ENCODE data around the gene REXO4. TPM values are rescaled to one million over a fixed set of nuclear protein-coding genes. Genes with fewer than 3 reads are reported as not detected.
A peak's percentile ranks its signal among the peaks of the same experiment; 100 is the strongest.

Gene REXO4
- total and polyA plus RNA-seq, 2 of the 13 experiments (the other 11 are each of a cell fraction or from before 2014, with no cell fraction given): 18.5 to 30.4 TPM

DNA sequence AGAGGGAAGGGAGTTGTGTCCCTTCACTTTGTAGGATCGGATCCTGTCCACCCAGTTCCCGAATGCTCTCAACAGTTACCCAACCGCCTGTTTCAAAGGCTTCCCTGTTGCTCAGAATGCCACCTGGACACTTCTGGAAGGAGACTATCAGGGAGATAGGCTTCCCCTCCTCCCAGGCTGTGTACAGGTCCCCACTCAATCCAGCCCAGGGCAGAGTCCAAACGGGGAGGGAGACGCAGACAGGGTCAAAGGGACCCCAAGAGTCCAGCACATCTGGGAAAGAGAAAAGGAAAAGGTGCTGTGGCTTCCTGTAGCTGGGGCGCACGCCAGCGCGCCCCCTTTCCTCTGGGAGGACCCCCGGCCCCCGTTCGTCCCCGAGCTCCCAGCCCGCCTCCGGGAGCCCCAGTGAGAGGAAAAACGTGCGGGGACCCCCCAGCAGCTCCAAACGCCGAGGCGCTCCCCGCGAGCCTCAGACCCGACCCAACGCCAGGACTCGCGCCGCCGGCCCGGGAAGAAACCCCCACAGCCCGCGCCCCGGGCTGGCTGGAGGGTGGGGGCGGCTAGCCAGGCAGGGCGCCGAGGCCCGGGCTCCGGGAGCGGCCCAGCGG is 42.6 kb downstream of the REXO4 start (continued):
- no peak for TF ChIP-seq ZNF549 (CRISPR knock-in tag; IDR thresholded peaks at IDR 0.05)
- no peak for TF ChIP-seq ZNF570 (CRISPR knock-in tag; IDR thresholded peaks at IDR 0.05; ENCODE audit: borderline replicate concordance)
- TF ChIP-seq MED8 (CRISPR knock-in tag; IDR thresholded peaks at IDR 0.05; ENCODE audit: insufficient replicate concordance): no peak
- TF ChIP-seq, protein P1, sequence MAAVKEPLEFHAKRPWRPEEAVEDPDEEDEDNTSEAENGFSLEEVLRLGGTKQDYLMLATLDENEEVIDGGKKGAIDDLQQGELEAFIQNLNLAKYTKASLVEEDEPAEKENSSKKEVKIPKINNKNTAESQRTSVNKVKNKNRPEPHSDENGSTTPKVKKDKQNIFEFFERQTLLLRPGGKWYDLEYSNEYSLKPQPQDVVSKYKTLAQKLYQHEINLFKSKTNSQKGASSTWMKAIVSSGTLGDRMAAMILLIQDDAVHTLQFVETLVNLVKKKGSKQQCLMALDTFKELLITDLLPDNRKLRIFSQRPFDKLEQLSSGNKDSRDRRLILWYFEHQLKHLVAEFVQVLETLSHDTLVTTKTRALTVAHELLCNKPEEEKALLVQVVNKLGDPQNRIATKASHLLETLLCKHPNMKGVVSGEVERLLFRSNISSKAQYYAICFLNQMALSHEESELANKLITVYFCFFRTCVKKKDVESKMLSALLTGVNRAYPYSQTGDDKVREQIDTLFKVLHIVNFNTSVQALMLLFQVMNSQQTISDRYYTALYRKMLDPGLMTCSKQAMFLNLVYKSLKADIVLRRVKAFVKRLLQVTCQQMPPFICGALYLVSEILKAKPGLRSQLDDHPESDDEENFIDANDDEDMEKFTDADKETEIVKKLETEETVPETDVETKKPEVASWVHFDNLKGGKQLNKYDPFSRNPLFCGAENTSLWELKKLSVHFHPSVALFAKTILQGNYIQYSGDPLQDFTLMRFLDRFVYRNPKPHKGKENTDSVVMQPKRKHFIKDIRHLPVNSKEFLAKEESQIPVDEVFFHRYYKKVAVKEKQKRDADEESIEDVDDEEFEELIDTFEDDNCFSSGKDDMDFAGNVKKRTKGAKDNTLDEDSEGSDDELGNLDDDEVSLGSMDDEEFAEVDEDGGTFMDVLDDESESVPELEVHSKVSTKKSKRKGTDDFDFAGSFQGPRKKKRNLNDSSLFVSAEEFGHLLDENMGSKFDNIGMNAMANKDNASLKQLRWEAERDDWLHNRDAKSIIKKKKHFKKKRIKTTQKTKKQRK (IDR thresholded peaks at IDR 0.05; ENCODE audit: low read length): no peak
- 0 out of 2 replicates have a peak, but pooled peaks have one; percentile 46 for TF ChIP-seq ZNF44 (CRISPR knock-in tag; IDR thresholded peaks at IDR 0.05)
- no peak for TF ChIP-seq KAT7 (CRISPR knock-in tag; IDR thresholded peaks at IDR 0.05; ENCODE audit: borderline replicate concordance)
- TF ChIP-seq, protein P2, sequence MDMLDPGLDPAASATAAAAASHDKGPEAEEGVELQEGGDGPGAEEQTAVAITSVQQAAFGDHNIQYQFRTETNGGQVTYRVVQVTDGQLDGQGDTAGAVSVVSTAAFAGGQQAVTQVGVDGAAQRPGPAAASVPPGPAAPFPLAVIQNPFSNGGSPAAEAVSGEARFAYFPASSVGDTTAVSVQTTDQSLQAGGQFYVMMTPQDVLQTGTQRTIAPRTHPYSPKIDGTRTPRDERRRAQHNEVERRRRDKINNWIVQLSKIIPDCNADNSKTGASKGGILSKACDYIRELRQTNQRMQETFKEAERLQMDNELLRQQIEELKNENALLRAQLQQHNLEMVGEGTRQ (IDR thresholded peaks at IDR 0.05; ENCODE audit: low read depth, low read length): no peak
- TF ChIP-seq, protein P2 (CRISPR knock-in tag; IDR thresholded peaks at IDR 0.05; ENCODE audit: borderline replicate concordance): no peak
- 0 out of 2 replicates have a peak, but pooled peaks have one; percentile 14 for TF ChIP-seq RARA (CRISPR knock-in tag; IDR thresholded peaks at IDR 0.05)
- TF ChIP-seq IKZF4 (CRISPR knock-in tag; IDR thresholded peaks at IDR 0.05; ENCODE audit: borderline replicate concordance, low read depth, not compliant biosample characterization): no peak
- TF ChIP-seq HDAC1 (CRISPR knock-in tag; IDR thresholded peaks at IDR 0.05): peak; percentile 50; the same call in 1 of the 2 replicates
- TF ChIP-seq, protein P3, sequence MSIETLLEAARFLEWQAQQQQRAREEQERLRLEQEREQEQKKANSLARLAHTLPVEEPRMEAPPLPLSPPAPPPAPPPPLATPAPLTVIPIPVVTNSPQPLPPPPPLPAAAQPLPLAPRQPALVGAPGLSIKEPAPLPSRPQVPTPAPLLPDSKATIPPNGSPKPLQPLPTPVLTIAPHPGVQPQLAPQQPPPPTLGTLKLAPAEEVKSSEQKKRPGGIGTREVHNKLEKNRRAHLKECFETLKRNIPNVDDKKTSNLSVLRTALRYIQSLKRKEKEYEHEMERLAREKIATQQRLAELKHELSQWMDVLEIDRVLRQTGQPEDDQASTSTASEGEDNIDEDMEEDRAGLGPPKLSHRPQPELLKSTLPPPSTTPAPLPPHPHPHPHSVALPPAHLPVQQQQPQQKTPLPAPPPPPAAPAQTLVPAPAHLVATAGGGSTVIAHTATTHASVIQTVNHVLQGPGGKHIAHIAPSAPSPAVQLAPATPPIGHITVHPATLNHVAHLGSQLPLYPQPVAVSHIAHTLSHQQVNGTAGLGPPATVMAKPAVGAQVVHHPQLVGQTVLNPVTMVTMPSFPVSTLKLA (IDR thresholded peaks at IDR 0.05): no peak
- TF ChIP-seq, protein P4, sequence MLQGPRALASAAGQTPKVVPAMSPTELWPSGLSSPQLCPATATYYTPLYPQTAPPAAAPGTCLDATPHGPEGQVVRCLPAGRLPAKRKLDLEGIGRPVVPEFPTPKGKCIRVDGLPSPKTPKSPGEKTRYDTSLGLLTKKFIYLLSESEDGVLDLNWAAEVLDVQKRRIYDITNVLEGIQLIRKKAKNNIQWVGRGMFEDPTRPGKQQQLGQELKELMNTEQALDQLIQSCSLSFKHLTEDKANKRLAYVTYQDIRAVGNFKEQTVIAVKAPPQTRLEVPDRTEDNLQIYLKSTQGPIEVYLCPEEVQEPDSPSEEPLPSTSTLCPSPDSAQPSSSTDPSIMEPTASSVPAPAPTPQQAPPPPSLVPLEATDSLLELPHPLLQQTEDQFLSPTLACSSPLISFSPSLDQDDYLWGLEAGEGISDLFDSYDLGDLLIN (CRISPR knock-in tag; IDR thresholded peaks at IDR 0.05; ENCODE audit: borderline replicate concordance): no peak
- TF ChIP-seq, protein P5, sequence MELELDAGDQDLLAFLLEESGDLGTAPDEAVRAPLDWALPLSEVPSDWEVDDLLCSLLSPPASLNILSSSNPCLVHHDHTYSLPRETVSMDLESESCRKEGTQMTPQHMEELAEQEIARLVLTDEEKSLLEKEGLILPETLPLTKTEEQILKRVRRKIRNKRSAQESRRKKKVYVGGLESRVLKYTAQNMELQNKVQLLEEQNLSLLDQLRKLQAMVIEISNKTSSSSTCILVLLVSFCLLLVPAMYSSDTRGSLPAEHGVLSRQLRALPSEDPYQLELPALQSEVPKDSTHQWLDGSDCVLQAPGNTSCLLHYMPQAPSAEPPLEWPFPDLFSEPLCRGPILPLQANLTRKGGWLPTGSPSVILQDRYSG (CRISPR knock-in tag; IDR thresholded peaks at IDR 0.05): no peak
- no peak for TF ChIP-seq ZNF17 (CRISPR knock-in tag; IDR thresholded peaks at IDR 0.05)
- no peak for TF ChIP-seq ZNF350 (CRISPR knock-in tag; IDR thresholded peaks at IDR 0.05; ENCODE audit: borderline replicate concordance, low read depth)
- no peak for TF ChIP-seq SP2 (CRISPR knock-in tag; IDR thresholded peaks at IDR 0.05)
- TF ChIP-seq EP300 (IDR thresholded peaks at IDR 0.05; ENCODE audit: low read depth in 2 of 2, low read length in 2 of 2): peak in 1 of 2 experiments; percentile 17; a peak in 1 of 4 replicates
- no peak for TF ChIP-seq EP300 (CRISPR knock-in tag; IDR thresholded peaks at IDR 0.05; ENCODE audit: borderline replicate concordance)
- no peak for TF ChIP-seq ZNF619 (CRISPR knock-in tag; IDR thresholded peaks at IDR 0.05)
- no peak for TF ChIP-seq PITX1 (CRISPR knock-in tag; IDR thresholded peaks at IDR 0.05)
